Calu3 (cell line): ENCODE data around the gene COL4A2. TPM values are rescaled to one million over a fixed set of nuclear protein-coding genes. Genes with fewer than 3 reads are reported as not detected.

Experiments
- BruUV-seq: library from RNA; stranded (reverse); fragments of 400-500 nt; replicated peaks from 2 replicates; lab custom pipeline; 2021; lab: Mats Ljungman, UMichigan
- CTCF ChIA-PET: fragments of 300-600 bp; sonication (Branson Sonifier 250); formaldehyde crosslinking; loops from one replicate; lab custom pipeline; 2022; ENCODE audit warnings: antibody characterized with exemption; lab: Charles Lee
- DNase-seq: peaks from one replicate; pipeline ENCODE4 v3.0.0; 2022
- H3K27ac Mint-ChIP-seq: one replicate; pipeline ENCODE4 v1.8.0; 2022; ENCODE audit warnings: mixed read lengths; ENCODE audit not compliant: unreplicated experiment
- H3K27me3 Mint-ChIP-seq: one replicate; pipeline ENCODE4 v1.8.0; 2022; ENCODE audit warnings: mixed read lengths; ENCODE audit not compliant: unreplicated experiment
- H3K36me3 Mint-ChIP-seq: one replicate; pipeline ENCODE4 v1.8.0; 2022; ENCODE audit warnings: mild to moderate bottlenecking, moderate library complexity, mixed read lengths; ENCODE audit not compliant: insufficient read depth, unreplicated experiment
- H3K4me1 Mint-ChIP-seq: one replicate; pipeline ENCODE4 v1.8.0; 2022; ENCODE audit warnings: mild to moderate bottlenecking, low read depth, mixed read lengths; ENCODE audit not compliant: unreplicated experiment
- H3K4me3 Mint-ChIP-seq: one replicate; pipeline ENCODE4 v1.8.0; 2022; ENCODE audit warnings: mild to moderate bottlenecking, low read depth, moderate library complexity, mixed read lengths; ENCODE audit not compliant: unreplicated experiment
- H3K9me3 Mint-ChIP-seq: one replicate; pipeline ENCODE4 v1.8.0; 2022; ENCODE audit warnings: low read depth, mixed read lengths; ENCODE audit not compliant: unreplicated experiment
- intact Hi-C: fragments of 100-400 bp; cut with micrococcal nuclease; formaldehyde crosslinking; loops from one replicate; pipeline ENCODE4 v1.10.0; 2022; ENCODE audit not compliant: unreplicated experiment
- total RNA-seq: library from RNA; stranded (reverse); gene quantifications from 2 replicates; pipeline ENCODE4 v1.2.3, GENCODE V29; 2022
- TF ChIP-seq, protein P1 (sequence below): fragments of 200-600 bp; IDR thresholded peaks from one replicate; pipeline ENCODE4 v1.8.0; 2022; ENCODE audit warnings: antibody characterized with exemption; ENCODE audit not compliant: unreplicated experiment

Gene COL4A2
- total RNA-seq, 1 experiment from 2014 or later: 0.42 TPM

GRCh38 chr13:110290826-110291225 is 16.3 kb upstream of the COL4A2 start:
- TF ChIP-seq, protein P1, sequence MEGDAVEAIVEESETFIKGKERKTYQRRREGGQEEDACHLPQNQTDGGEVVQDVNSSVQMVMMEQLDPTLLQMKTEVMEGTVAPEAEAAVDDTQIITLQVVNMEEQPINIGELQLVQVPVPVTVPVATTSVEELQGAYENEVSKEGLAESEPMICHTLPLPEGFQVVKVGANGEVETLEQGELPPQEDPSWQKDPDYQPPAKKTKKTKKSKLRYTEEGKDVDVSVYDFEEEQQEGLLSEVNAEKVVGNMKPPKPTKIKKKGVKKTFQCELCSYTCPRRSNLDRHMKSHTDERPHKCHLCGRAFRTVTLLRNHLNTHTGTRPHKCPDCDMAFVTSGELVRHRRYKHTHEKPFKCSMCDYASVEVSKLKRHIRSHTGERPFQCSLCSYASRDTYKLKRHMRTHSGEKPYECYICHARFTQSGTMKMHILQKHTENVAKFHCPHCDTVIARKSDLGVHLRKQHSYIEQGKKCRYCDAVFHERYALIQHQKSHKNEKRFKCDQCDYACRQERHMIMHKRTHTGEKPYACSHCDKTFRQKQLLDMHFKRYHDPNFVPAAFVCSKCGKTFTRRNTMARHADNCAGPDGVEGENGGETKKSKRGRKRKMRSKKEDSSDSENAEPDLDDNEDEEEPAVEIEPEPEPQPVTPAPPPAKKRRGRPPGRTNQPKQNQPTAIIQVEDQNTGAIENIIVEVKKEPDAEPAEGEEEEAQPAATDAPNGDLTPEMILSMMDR: no peak
- CTCF ChIA-PET: no interaction called here
- BruUV-seq: no TSS peak
- intact Hi-C loops: no loop called here
- Mint-ChIP-seq H3K4me1 (no peaks in the 10 kb centered on the region), H3K27ac (no peak overlapping the region), H3K4me3 (no peak overlapping the region), H3K27me3 (no peaks in the 10 kb centered on the region), H3K9me3 (no peaks in the 10 kb centered on the region), H3K36me3 (no peaks in the 10 kb centered on the region)
- DNase-seq: no peak

GRCh38 chr13:110291286-110291685 is 15.8 kb upstream of the COL4A2 start:
- no peaks in the 10 kb centered on the region for H3K9me3 Mint-ChIP-seq
- BruUV-seq: no TSS peak
- no peaks in the 10 kb centered on the region for H3K27me3 Mint-ChIP-seq
- CTCF ChIA-PET: no interaction called here
- no peak overlapping the region for H3K27ac Mint-ChIP-seq
- H3K36me3 Mint-ChIP-seq: no peaks in the 10 kb centered on the region
- TF ChIP-seq, protein P1: no peak
- H3K4me1 Mint-ChIP-seq: no peaks in the 10 kb centered on the region
- intact Hi-C loops: no loop called here
- no peak for DNase-seq
- no peak overlapping the region for H3K4me3 Mint-ChIP-seq

DNA sequence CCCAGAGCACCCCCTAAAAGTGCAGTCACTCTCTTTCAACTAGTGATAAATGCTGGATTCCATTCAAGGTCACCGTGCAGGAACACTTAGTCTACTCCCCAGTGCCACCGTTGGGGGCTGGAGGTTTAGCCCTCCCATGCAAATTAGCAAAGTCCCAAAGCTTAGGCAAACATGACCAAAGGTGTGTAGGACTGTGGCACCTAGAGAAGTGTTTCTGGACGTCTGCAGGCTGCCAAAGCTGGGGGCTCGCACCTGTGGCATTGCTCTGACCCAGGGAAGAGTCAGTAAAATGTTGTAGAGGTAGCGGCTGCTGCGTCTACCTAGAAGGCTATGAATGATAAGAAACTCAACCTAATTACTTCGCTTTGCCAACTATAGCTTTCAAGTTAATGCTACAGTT is 14.0 kb upstream of the COL4A2 start:
- BruUV-seq: no TSS peak
- Mint-ChIP-seq H3K27ac (no peak overlapping the region), H3K36me3 (no peaks in the 10 kb centered on the region), H3K4me3 (no peak overlapping the region), H3K4me1 (no peaks in the 10 kb centered on the region), H3K27me3 (no peaks in the 10 kb centered on the region), H3K9me3 (no peaks in the 10 kb centered on the region)
- intact Hi-C loops: no loop called here
- no peak for DNase-seq
- TF ChIP-seq, protein P1: no peak
- CTCF ChIA-PET: no interaction called here

DNA sequence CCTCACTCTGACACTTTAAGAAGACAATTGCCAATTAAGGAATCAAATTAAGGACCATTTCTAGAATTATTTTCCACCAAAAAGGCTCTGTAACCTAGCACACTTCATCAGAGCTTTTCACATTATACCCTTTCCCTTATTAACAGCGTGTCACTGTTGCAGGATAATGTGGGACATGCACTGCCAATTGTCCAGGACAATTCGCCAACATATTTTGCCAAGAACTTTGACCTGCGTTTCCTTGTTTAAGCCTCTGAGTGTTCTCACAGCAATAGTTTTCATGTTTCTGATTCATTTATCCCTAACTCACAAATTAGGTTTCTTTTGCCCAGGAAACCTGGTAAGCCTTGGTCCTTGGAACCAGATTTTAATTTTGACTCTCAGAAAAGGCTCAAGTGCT is 13.4 kb upstream of the COL4A2 start:
- H3K9me3 Mint-ChIP-seq: no peaks in the 10 kb centered on the region
- DNase-seq: no peak
- no peaks in the 10 kb centered on the region for H3K4me1 Mint-ChIP-seq
- TF ChIP-seq, protein P1: no peak
- H3K27ac Mint-ChIP-seq: no peak overlapping the region
- intact Hi-C loops: no loop called here
- no peaks in the 10 kb centered on the region for H3K36me3 Mint-ChIP-seq
- no peak overlapping the region for H3K4me3 Mint-ChIP-seq
- CTCF ChIA-PET: no interaction called here
- BruUV-seq: no TSS peak
- no peaks in the 10 kb centered on the region for H3K27me3 Mint-ChIP-seq
